Astrocyte of the cerebellum (primary cell): ENCODE measurements around the gene WNT6.

Source experiments
- DNase-seq: peaks from one replicate; pipeline ENCODE4 v3.0.0-alpha.2; 2011; ENCODE audit warnings: low read depth
- H3K4me3 ChIP-seq: 2 replicates; pipeline ENCODE4 v1.5.1; 2011; ENCODE audit warnings: mild to moderate bottlenecking, low read depth, low read length, moderate library complexity
- CTCF ChIP-seq: IDR thresholded peaks from 2 replicates; pipeline ENCODE4 v1.5.1; 2012; ENCODE audit warnings: low read length, low read depth, moderate library complexity, mild to moderate bottlenecking; ENCODE audit errors: missing control alignments
- in situ Hi-C: cut with HindIII; loops from 2 replicates; pipeline ENCODE4 v1.10.0; 2017; ENCODE audit warnings: low sequenced_read_pairs

The WNT6 gene

GRCh38 chr2:218856167-218856895 lies 3.3 kb upstream of the WNT6 start:
- no peak overlapping the region for H3K4me3 ChIP-seq
- in situ Hi-C loops = no loop called here
- no peak for DNase-seq
- TF ChIP-seq CTCF = no peak

DNA sequence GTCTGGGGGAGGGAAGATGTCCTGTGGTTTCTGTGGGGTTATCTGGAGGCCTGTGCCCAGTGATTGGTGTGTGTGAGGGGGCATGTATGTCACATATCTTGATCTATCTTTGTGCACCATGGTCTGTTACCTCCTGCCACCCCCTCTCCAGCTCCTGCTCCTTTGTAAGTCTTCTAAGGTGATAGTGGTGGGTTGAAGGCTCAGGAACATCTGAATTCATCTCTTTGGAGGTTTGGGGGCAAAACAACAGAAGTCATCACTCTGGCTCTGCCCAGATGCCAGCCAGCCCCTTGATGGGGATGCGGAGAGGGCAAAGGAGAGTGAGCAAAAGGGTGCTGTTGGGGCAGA lies 2.7 kb upstream of the WNT6 start:
- in situ Hi-C loops = no loop called here
- no peak overlapping the region for H3K4me3 ChIP-seq
- no peak for DNase-seq
- no peak for TF ChIP-seq CTCF

DNA sequence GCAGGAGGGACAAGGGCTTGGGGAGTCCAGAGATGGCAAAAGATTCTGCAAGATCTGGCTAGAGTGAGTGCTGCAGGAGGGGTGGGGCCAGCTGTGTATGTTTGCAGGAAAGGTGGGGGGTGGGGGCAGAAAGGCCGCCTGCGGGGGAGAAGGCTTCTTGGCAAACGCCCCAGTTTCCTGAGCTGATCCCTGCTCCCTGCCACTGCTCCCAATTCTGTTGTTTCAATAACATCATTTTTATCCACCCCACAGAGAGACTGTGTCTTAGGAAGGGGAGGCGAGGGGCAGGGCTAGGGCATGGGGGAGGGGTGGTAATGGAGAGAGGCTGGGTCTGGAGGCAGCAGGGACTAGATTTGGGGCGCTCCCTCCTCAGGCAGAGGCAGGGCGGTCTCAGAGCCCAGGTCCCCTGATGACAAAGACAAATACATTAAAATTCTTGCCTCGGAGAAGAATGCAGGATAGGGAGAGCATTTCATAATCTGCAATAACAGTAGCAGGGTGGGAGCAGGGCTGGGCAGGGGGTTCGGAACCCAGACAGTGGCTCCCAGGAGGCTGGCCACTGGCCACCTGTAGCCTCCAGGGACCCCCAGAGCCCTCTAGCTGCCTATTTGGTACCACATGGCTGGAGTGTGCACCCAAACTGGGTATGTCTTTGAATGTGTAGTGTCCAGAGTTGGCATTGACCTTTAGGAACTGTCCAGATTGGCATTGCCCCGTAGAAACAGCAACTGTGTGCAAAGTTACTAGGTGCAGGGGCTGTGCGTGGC lies 2.1 kb upstream of the WNT6 start:
- DNase-seq = no peak
- no peak for TF ChIP-seq CTCF
- in situ Hi-C loops = no loop called here
- H3K4me3 ChIP-seq = no peak overlapping the region

DNA sequence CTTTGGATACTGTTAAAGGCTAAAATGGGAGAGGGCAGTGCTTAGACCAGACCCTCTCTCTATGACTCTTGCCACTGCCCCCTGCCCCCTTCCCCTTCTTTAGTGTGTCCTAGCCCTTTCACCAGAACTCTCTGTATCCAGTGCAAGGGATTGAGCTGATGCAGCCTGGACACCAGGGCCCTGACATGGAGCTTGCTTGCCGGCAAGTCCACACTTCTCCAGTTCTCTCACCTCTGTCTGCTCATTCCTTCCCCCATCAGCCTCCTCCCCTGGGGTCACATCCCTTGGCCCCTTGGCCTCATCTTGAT lies 1.5 kb upstream of the WNT6 start:
- in situ Hi-C loops = no loop called here
- TF ChIP-seq CTCF = no peak
- no peak overlapping the region for H3K4me3 ChIP-seq
- DNase-seq = no peak

DNA sequence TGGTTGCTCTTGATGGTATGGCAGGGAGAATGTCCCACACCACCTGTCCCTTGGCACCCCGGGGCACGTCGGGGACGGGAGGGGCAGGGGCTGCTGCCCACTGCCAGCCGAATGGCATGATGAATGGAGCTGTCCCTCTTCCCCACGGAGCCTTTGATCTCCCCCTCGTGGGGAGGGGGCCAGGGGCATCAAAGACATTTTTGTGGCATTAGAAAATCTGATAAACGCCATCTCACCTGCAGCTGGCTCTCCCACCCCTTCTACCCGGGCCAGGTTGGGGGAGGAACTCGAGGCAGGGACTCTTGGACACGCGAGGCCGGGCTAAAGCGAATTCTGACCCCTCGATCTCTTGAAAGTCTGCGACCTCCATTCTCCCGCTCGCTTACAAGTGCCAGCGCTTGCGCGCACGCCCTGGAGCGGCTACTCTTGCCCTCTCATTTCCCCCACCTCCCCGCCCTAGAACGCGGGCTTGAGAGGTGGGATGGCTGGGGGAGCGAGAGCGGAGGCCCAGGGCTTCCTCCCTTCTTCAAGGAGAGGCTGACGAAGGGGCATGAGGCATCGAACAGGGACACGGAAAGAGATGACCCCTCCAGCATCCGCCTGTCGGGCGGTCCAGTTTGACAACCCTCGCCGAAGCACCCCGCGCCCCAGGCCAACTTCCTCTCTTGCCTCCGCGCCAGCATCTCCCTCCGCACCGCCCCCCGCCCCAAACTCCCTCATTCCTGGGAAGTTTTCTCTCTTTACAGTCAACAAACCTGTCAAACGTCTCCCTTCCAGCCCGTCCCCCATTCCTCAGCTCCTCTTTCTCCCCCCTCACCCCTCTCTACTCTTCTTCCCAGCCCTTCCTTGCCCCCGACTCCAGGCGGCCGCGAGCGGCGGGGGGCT lies 692 bp upstream of the WNT6 start:
- in situ Hi-C loops = no loop called here
- no peak overlapping the region for H3K4me3 ChIP-seq
- no peak for TF ChIP-seq CTCF
- no peak for DNase-seq

DNA sequence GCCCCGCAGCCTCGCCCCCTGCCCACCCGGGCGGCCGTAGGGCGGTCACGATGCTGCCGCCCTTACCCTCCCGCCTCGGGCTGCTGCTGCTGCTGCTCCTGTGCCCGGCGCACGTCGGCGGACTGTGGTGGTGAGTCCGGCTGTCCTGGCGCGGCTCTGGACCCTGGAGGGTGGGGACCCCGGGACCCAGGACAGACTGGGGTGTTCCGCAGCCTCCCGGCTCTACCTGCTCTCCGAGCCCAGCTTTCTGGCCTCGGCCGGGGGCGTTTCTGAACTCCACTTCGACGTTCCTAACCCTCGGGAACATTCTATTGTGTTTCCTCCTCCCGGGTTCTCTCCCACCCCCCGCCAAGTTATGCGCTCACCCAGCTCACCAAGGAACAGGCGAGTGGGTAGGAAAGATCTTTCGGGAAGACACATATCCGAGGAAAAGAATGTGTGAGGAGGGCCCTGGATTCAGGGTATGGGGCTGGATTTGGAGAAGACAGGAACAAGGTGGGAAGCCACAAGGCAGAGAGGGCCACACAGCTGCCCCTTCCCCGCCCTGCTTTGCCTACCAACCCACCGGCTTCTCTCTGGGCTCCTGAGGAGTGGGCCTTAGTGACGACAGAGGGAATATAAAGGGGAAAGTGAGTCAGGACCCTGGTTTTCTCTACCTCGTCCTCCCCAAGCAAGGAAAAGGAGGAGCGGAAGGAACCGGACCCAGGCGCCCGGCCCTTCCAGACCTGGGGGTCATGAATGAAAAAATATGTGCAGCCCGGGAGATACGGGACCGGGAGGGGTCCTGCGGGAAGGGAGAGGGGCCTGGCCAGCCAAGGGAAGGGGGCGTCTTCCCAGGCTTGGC lies 605 bp downstream of the WNT6 start:
- H3K4me3 ChIP-seq = no peak overlapping the region
- no peak for TF ChIP-seq CTCF
- in situ Hi-C loops = no loop called here
- no peak for DNase-seq
